Lower lobe of right lung (tissue), 2 donors: ENCODE data around the gene SAMD1. TPM values are rescaled to one million over a fixed set of nuclear protein-coding genes. Genes with fewer than 3 reads are reported as not detected.
A peak's percentile ranks its signal among the peaks of the same experiment; 100 is the strongest.

Experiments used
- ATAC-seq, 2 donors: fragments of 200-7000 bp; cut with Tn5 transposase; one replicate each; pipeline ENCODE4 v1.9.1; 2020 to 2022; ENCODE audit warnings: mild to moderate bottlenecking in 2 of 2, moderate library complexity in 2 of 2
- DNase-seq: peaks from one replicate; pipeline ENCODE4 v3.0.0-alpha.2; 2020
- H3K27ac ChIP-seq: fragments of 200-600 bp; one replicate; pipeline ENCODE4 v1.8.0; 2022
- H3K27me3 ChIP-seq: fragments of 200-600 bp; one replicate; pipeline ENCODE4 v1.8.0; 2022; ENCODE audit warnings: low read depth
- H3K36me3 ChIP-seq: fragments of 200-600 bp; one replicate; pipeline ENCODE4 v1.8.0; 2022; ENCODE audit warnings: mild to moderate bottlenecking
- H3K4me1 ChIP-seq: fragments of 200-600 bp; one replicate; pipeline ENCODE4 v1.8.0; 2022
- H3K4me3 ChIP-seq: fragments of 200-600 bp; one replicate; pipeline ENCODE4 v1.8.0; 2022; ENCODE audit warnings: mild to moderate bottlenecking
- H3K9me3 ChIP-seq: fragments of 200-600 bp; one replicate; pipeline ENCODE4 v1.8.0; 2022
- intact Hi-C: fragments of 100-400 bp; cut with DNase I; formaldehyde crosslinking; loops from one replicate; pipeline ENCODE4 v1.11.0; 2022
- total RNA-seq: library from RNA; stranded (reverse); fragmentation: NEBNext Ultra II Directional; extraction: Animal tissue kit (Norgen Biotek cat#: 25700); gene quantifications from one replicate; pipeline ENCODE4 v1.2.1, GENCODE V29; 2021
- TF ChIP-seq, protein P1 (sequence below): fragments of 200-600 bp; IDR thresholded peaks from one replicate; pipeline ENCODE4 v1.8.0; 2022; ENCODE audit warnings: antibody characterized with exemption, mild to moderate bottlenecking
- donor health status: DM: no; HTN: yes; CAD: no; lungs with severe emphysema.

The SAMD1 gene
- total RNA-seq, 1 donor from 2014 or later, result 51.4 TPM

GRCh38 chr19:14119644-14120496 lies 29.3 kb upstream of the SAMD1 start:
- TF ChIP-seq, protein P1, sequence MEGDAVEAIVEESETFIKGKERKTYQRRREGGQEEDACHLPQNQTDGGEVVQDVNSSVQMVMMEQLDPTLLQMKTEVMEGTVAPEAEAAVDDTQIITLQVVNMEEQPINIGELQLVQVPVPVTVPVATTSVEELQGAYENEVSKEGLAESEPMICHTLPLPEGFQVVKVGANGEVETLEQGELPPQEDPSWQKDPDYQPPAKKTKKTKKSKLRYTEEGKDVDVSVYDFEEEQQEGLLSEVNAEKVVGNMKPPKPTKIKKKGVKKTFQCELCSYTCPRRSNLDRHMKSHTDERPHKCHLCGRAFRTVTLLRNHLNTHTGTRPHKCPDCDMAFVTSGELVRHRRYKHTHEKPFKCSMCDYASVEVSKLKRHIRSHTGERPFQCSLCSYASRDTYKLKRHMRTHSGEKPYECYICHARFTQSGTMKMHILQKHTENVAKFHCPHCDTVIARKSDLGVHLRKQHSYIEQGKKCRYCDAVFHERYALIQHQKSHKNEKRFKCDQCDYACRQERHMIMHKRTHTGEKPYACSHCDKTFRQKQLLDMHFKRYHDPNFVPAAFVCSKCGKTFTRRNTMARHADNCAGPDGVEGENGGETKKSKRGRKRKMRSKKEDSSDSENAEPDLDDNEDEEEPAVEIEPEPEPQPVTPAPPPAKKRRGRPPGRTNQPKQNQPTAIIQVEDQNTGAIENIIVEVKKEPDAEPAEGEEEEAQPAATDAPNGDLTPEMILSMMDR, result no peak
- H3K36me3 ChIP-seq, result no peaks in the 10 kb centered on the region
- no peaks in the 10 kb centered on the region for H3K27me3 ChIP-seq
- no peak for DNase-seq
- peaks cover 41% of the 10 kb centered on the region for H3K4me1 ChIP-seq
- intact Hi-C loops, result no loop called here
- ATAC-seq, result no peak
- no peaks in the 10 kb centered on the region for H3K9me3 ChIP-seq
- H3K27ac ChIP-seq, result peak overlapping the region; percentile 99
- no peak overlapping the region for H3K4me3 ChIP-seq

DNA sequence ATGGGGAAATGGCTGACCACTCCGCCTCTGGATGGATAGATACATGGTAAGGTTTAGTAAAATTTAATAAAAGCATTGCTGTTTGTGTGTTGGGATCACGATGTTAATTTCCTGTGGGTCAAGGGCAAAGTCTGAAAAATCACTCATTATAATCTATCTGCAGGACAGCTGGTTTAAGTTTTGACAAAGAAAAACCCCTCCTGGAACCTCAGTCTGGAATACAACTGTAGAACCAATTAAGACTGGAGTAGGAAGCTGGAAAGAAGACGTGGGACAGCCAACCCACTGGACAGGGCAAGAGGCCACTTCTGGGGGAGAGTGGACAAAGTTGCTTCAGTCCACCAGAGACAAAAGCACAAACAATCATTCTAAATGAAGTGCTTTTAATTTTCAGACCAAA lies 28.6 kb upstream of the SAMD1 start:
- peak overlapping the region; percentile 68 for H3K4me3 ChIP-seq
- H3K36me3 ChIP-seq, result no peaks in the 10 kb centered on the region
- intact Hi-C loops, result no loop called here
- TF ChIP-seq, protein P1, result no peak
- H3K27ac ChIP-seq, result peak overlapping the region; percentile 99
- H3K9me3 ChIP-seq, result no peaks in the 10 kb centered on the region
- ATAC-seq (no peak), DNase-seq (no peak)
- peaks cover 48% of the 10 kb centered on the region for H3K4me1 ChIP-seq
- H3K27me3 ChIP-seq, result no peaks in the 10 kb centered on the region

DNA sequence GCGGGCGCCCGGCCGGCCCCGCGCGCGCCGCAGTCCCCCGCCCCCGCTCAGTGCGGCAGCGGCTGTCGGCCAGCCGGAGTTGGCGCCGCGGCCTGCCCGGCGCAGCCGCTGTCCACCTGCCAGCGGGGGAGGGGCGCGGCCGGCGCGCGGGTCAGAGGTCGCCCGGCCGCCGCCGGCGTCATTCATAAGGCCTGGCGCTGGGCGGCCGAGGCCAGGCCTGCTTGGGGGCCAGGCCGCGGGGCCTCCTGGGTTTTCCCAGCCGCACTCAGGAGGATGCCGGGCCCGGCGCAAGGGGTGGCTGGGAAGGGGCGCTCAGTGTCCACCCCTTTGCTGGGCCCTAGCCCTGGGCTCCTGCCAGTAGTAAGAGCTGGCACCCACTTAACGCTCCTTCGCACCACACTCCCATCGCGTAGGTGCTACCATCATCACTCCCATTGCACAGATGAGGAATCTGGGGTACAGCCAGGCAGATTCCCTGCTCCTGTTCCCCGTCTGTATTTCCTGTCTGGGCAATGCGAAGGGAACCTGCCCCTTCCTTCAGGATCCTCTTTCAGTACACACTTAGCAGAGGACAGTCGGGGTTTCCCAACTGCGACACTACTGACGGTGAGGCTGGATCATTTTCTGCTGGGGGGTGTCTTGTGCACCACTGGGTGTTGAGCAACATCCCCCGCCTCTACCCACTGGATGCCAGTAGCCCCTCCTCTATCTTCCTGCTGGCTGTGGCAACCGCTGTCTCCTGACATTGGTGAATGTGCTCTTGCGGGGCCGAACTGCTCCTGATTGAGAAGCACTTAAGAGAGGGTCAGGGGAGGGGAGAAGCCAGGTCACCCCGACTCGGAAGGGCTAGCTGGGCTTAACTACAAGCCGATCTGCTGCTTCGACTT lies 27.9 kb upstream of the SAMD1 start:
- H3K27ac ChIP-seq, result peak overlapping the region; percentile 99
- no peaks in the 10 kb centered on the region for H3K36me3 ChIP-seq
- TF ChIP-seq, protein P1, result no peak
- intact Hi-C loops, result no loop called here
- no peaks in the 10 kb centered on the region for H3K9me3 ChIP-seq
- peak; percentile 90 for DNase-seq
- peaks cover 56% of the 10 kb centered on the region for H3K4me1 ChIP-seq
- peak overlapping the region; percentile 68 for H3K4me3 ChIP-seq
- ATAC-seq, result peak; percentile 68 to 73
- no peaks in the 10 kb centered on the region for H3K27me3 ChIP-seq

- TF ChIP-seq, protein P1, result no peak
- H3K4me1 ChIP-seq, result peaks cover 63% of the 10 kb centered on the region
- H3K27me3 ChIP-seq, result no peaks in the 10 kb centered on the region
- intact Hi-C loops, result no loop called here
- peak; percentile 99 for DNase-seq
- peak; percentile 95 to 96 for ATAC-seq
- H3K9me3 ChIP-seq, result no peaks in the 10 kb centered on the region
- peak within 1 kb of the TSS; percentile 78 for H3K4me3 ChIP-seq
- H3K36me3 ChIP-seq, result no peaks in the 10 kb centered on the region
- H3K27ac ChIP-seq, result peak within 1 kb of the TSS; percentile 99
These were observed 27.2 kb upstream of the SAMD1 start, which contains the start of gene PRKACA for GRCh38 chr19:14117668-14118164. TSS of gene PRKACA (minus strand) at chr19:14117762. CDS start at chr19:14117547, 215 bp downstream.

GRCh38 chr19:14116918-14117578 lies 26.5 kb upstream of the SAMD1 start:
- Histone ChIP-seq H3K36me3 (no peaks in the 10 kb centered on the region), H3K27ac (peak overlapping the region; percentile 76), H3K9me3 (no peaks in the 10 kb centered on the region), H3K4me1 (peaks cover 69% of the 10 kb centered on the region), H3K27me3 (no peaks in the 10 kb centered on the region), H3K4me3 (peak overlapping the region; percentile 78)
- TF ChIP-seq, protein P1, result no peak
- intact Hi-C loops, result no loop called here
- DNase-seq (peak; percentile 60), ATAC-seq (no peak)
